GM12878 (cell line): ENCODE results near the gene PABPN1. TPM values are rescaled to one million over a fixed set of nuclear protein-coding genes. Genes with fewer than 3 reads are reported as not detected.

Experiments used
- ATAC-seq: fragments of 200-7000 bp; cut with Tn5 transposase; 3 replicates; pipeline ENCODE4 v1.9.1; 2020; ENCODE audit warnings: mild to moderate bottlenecking, moderate library complexity
- BruUV-seq: library from RNA; stranded (reverse); fragments of 400-500 nt; replicated peaks from 2 replicates; lab custom pipeline; 2021; lab: Mats Ljungman, UMichigan
- CTCF ChIA-PET: fragments of 300-600 bp; sonication (Branson Sonifier 250); formaldehyde crosslinking; extraction: SDS; loops from one replicate; lab custom pipeline; 2021; ENCODE audit warnings: inconsistent platforms; lab: Yijun Ruan, JAX
- POLR2A ChIA-PET: fragments of 350-600 bp; formaldehyde crosslinking; extraction: SDS; loops from one replicate; lab custom pipeline; 2021; ENCODE audit warnings: inconsistent platforms; lab: Charles Lee
- RAD21 ChIA-PET: fragments of 300-600 bp; sonication (Branson Sonifier 250); formaldehyde crosslinking; loops from one replicate; lab custom pipeline; 2023; ENCODE audit warnings: antibody characterized with exemption; ENCODE audit not compliant: unreplicated experiment; lab: Charles Lee
- SMC1A ChIA-PET: fragments of 300-600 bp; sonication (Branson Sonifier 250); formaldehyde crosslinking; loops from one replicate; lab custom pipeline; 2023; ENCODE audit not compliant: unreplicated experiment, uncharacterized antibody; lab: Charles Lee
- DNase-seq: peaks from one replicate; pipeline ENCODE4 v3.0.0-alpha.2; 2011; ENCODE audit warnings: low read depth, low spot score
- FAIRE-seq: peaks from 3 replicates; lab custom pipeline; 2011; peaks lifted over from hg19 to GRCh38; lab: Jason Lieb, UNC
- H2AFZ ChIP-seq: 2 replicates; pipeline ENCODE4 v1.6.0; 2011; ENCODE audit warnings: low read depth, low read length, control low read depth; ENCODE audit not compliant: control insufficient read depth
- H3K27ac ChIP-seq: 2 replicates; pipeline ENCODE4 v1.5.1; 2011; ENCODE audit warnings: control low read depth; ENCODE audit not compliant: control insufficient read depth, insufficient read depth
- H3K27me3 ChIP-seq, 2 experiments: replicated peaks in 1 of 2; 2 replicates each; pipeline versions ENCODE4 v1.6.0 to v1.6.1; 2011; ENCODE audit warnings: low read length in 1 of 2; ENCODE audit not compliant: control insufficient read depth in 2 of 2, insufficient read depth in 2 of 2
- H3K36me3 ChIP-seq, 2 experiments: 2 replicates each; pipeline ENCODE4 v1.5.1; 2011; ENCODE audit warnings: low read length in 1 of 2; ENCODE audit not compliant: control insufficient read depth in 2 of 2, insufficient read depth in 2 of 2
- H3K4me1 ChIP-seq: 2 replicates; pipeline ENCODE4 v1.6.1; 2011; ENCODE audit warnings: mild to moderate bottlenecking, low read length, moderate library complexity, mixed read lengths; ENCODE audit not compliant: control insufficient read depth, insufficient read depth
- H3K4me2 ChIP-seq: 2 replicates; pipeline ENCODE4 v1.6.0; 2011; ENCODE audit warnings: control low read depth; ENCODE audit not compliant: control insufficient read depth, insufficient read depth
- H3K4me3 ChIP-seq: fragments of 200-600 bp; sonication (generic); 2 replicates; pipeline ENCODE4 v1.5.1; 2016
- H3K79me2 ChIP-seq: 2 replicates; pipeline ENCODE4 v1.6.0; 2011; ENCODE audit warnings: low read length; ENCODE audit not compliant: control insufficient read depth, insufficient read depth
- H3K9ac ChIP-seq: 2 replicates; pipeline ENCODE4 v1.8.0; 2011; ENCODE audit warnings: low read length, control low read depth, mixed read lengths; ENCODE audit not compliant: control insufficient read depth, insufficient read depth
- H3K9me3 ChIP-seq: replicated peaks from 3 replicates; pipeline ENCODE4 v1.5.1; 2011; ENCODE audit warnings: mild to moderate bottlenecking, low read length; ENCODE audit not compliant: control insufficient read depth, insufficient read depth
- H4K20me1 ChIP-seq: 2 replicates; pipeline ENCODE4 v1.6.0; 2011; ENCODE audit not compliant: control insufficient read depth, insufficient read depth
- BRCA1 ChIP-seq: IDR thresholded peaks from 2 replicates; pipeline ENCODE4 v1.6.1; 2011; ENCODE audit warnings: low read depth, low read length, improper control_type of control experiment
- CBX3 ChIP-seq: fragments of 200-600 bp; sonication (generic); IDR thresholded peaks from 2 replicates; pipeline ENCODE4 v1.6.1; 2016; ENCODE audit warnings: low read depth, borderline replicate concordance
- CBX5 ChIP-seq: sonication (generic); IDR thresholded peaks from 2 replicates; pipeline ENCODE4 v1.6.1; 2016; ENCODE audit warnings: low read depth, moderate library complexity, mild to moderate bottlenecking, inconsistent platforms
- DPF2 ChIP-seq: fragments of 450-650 bp; IDR thresholded peaks from 2 replicates; pipeline ENCODE4 v1.6.1; 2017; ENCODE audit warnings: mild to moderate bottlenecking
- EGR1 ChIP-seq, 2 experiments: IDR thresholded peaks; 1 replicate in 1 of 2; 2 replicates in 1 of 2; pipeline ENCODE4 v1.6.1; 2011 to 2012; ENCODE audit warnings: low read depth in 2 of 2, low read length in 2 of 2, borderline replicate concordance in 1 of 2, mild to moderate bottlenecking in 1 of 2, moderate library complexity in 1 of 2
- HDGF ChIP-seq: fragments of 450-650 bp; IDR thresholded peaks from 2 replicates; pipeline ENCODE4 v1.6.1; 2016; ENCODE audit warnings: antibody characterized with exemption
- KAT2A ChIP-seq: conservative IDR thresholded peaks from 2 replicates; pipeline ENCODE4 v1.6.1; 2011; ENCODE audit warnings: low read depth, low read length; ENCODE audit not compliant: control insufficient read depth
- SMC3 ChIP-seq: IDR thresholded peaks from 2 replicates; pipeline ENCODE4 v1.6.1; 2011; ENCODE audit warnings: low read length, improper control_type of control experiment, borderline replicate concordance
- YBX1 ChIP-seq: fragments of 450-650 bp; IDR thresholded peaks from 2 replicates; pipeline ENCODE4 v1.6.1; 2016; ENCODE audit warnings: antibody characterized with exemption
- WGBS: methylation state at CpG from one replicate; pipeline ENCODE4 v1.1.6; 2016; ENCODE audit warnings: low lambda C conversion rate; ENCODE audit not compliant: insufficient replicate concordance, insufficient coverage; ENCODE audit errors: missing lambda C conversion rate; 5-methylcytosine and 5-hydroxymethylcytosine counted together
- in situ Hi-C: fragments of 300-500 bp; cut with MboI; formaldehyde crosslinking; loops from 9 replicates; pipeline ENCODE4 v1.14.3; 2018; ENCODE audit warnings: mixed read lengths
- intact Hi-C: fragments of 100-400 bp; cut with micrococcal nuclease; formaldehyde crosslinking; loops from one replicate; pipeline ENCODE4 v1.14.2; 2022; ENCODE audit not compliant: unreplicated experiment
- polyA plus RNA-seq, 11 experiments: library from polyadenylated mRNA; depleted of rRNA in 4 of 11; unstranded in 6 of 11; stranded (reverse) in 5 of 11; fragments of >200 nt; fragmentation: Nextera tagmentation in 4 of 11; fragmentation: Illumina TruSeq in 1 of 11; extraction: Ambion mirVana in 4 of 11; extraction: Trizol in 1 of 11; gene quantifications; 1 replicate in 1 of 11; 2 replicates in 10 of 11; pipeline versions ENCODE4 v1.2.1 to v1.2.3, GENCODE V29; 2011 to 2016; ENCODE audit warnings: inconsistent platforms in 2 of 11, missing spikeins in 2 of 11, low read depth in 1 of 11
- total RNA-seq, 4 experiments: library from RNA; depleted of rRNA in 3 of 4; stranded (reverse); fragments of >200 nt in 3 of 4; fragmentation: Illumina TruSeq in 1 of 4; extraction: Trizol in 1 of 4; gene quantifications; 2 replicates each; pipeline versions ENCODE4 v1.2.1 to v1.2.3, GENCODE V29; 2013 to 2021
- TF ChIP-seq, protein P1 (sequence below): fragments of 450-650 bp; IDR thresholded peaks from 2 replicates; pipeline ENCODE4 v1.6.1; 2017; ENCODE audit warnings: mild to moderate bottlenecking
- TF ChIP-seq, protein P2 (sequence below): fragments of 450-650 bp; IDR thresholded peaks from 2 replicates; pipeline ENCODE4 v1.6.1; 2017; ENCODE audit warnings: low read depth, mild to moderate bottlenecking, moderate library complexity
- TF ChIP-seq, protein P3 (sequence below): fragments of 450-650 bp; IDR thresholded peaks from 2 replicates; pipeline ENCODE4 v1.6.1; 2014; ENCODE audit warnings: mild to moderate bottlenecking

PABPN1 gene
- total and polyA plus RNA-seq, 10 of the 15 experiments (the other 5 are each of a cell fraction or from before 2014, with no cell fraction given) = 31.3 to 248 (median 103) TPM

DNA sequence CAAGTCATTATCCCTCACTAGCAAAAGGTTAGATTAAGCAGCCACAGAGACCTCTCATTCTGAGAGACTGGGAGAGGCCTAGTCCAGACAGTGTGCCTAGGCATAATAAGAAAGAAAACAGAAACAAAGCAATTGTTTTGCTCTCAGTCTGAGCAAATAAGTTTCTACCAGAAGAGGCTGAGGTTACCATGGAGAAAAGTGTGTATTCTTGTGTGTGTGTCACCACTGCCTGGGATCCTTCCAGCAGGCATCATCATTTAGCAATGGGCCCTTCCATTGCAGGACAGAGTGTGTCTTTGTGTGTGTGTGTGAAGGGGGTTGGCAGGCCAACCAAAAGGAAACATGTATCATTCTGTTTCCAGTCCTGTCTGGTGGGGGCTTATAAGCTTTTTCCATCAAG lies 40.1 kb downstream of the PABPN1 start:
- FAIRE-seq (no peak), ATAC-seq (no peak), DNase-seq (no peak)
- H3K9ac ChIP-seq = no peak overlapping the region
- in situ Hi-C loops (no loop called here), intact Hi-C loops (no loop called here)
- ChIA-PET SMC1A (interaction anchor here (1.1 kb wide), 2 partner anchors 34 to 53 kb away, joined by 3 read pairs; no protein-coding TSS in a partner anchor), CTCF (interaction anchor here (1.1 to 1.4 kb wide), 2 partner anchors 10 to 18 kb away, joined by 4 to 5 read pairs; no protein-coding TSS in a partner anchor), POLR2A (no interaction called here), RAD21 (interaction anchor here (0.5 kb wide), 1 partner anchor 199 kb away, joined by 5 read pairs; no protein-coding TSS in a partner anchor)
- no peak overlapping the region for H3K4me3 ChIP-seq
- no peak overlapping the region for H3K4me2 ChIP-seq
- H4K20me1 ChIP-seq = no peaks in the 10 kb centered on the region
- no peaks in the 10 kb centered on the region for H3K9me3 ChIP-seq
- BruUV-seq = no TSS peak
- H2AFZ ChIP-seq = no peak overlapping the region
- TF ChIP-seq, protein P1, sequence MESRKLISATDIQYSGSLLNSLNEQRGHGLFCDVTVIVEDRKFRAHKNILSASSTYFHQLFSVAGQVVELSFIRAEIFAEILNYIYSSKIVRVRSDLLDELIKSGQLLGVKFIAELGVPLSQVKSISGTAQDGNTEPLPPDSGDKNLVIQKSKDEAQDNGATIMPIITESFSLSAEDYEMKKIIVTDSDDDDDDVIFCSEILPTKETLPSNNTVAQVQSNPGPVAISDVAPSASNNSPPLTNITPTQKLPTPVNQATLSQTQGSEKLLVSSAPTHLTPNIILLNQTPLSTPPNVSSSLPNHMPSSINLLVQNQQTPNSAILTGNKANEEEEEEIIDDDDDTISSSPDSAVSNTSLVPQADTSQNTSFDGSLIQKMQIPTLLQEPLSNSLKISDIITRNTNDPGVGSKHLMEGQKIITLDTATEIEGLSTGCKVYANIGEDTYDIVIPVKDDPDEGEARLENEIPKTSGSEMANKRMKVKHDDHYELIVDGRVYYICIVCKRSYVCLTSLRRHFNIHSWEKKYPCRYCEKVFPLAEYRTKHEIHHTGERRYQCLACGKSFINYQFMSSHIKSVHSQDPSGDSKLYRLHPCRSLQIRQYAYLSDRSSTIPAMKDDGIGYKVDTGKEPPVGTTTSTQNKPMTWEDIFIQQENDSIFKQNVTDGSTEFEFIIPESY = no peak
- H3K79me2 ChIP-seq = no peaks in the 10 kb centered on the region
- peaks cover 0 to 7% of the 10 kb centered on the region in 2 experiments; a peak in 3 of 4 replicates for H3K27me3 ChIP-seq
- H3K27ac ChIP-seq = no peak overlapping the region
- H3K36me3 ChIP-seq = no peaks in the 10 kb centered on the region
- H3K4me1 ChIP-seq = no peaks in the 10 kb centered on the region

DNA sequence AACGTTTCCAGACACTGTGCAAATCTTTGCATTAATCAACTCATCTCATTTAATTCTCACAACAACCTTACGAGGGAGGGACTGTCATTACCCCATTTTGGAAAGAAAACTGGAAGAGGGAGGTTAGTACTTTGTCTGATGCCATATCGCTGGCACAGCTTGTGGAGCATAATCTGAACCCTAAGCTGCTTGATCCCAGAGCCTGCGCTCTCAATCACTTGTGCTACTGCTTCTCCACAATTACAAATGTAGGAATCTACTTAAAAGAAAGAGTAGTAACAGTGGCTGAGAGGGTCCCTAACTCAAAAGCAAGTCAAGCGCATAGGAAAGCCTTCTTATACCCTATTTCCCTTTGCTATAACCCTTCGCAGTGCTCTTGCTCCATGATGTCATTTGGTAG lies 40.5 kb downstream of the PABPN1 start:
- Histone ChIP-seq H3K79me2 (no peaks in the 10 kb centered on the region), H3K36me3 (no peaks in the 10 kb centered on the region), H3K4me1 (no peaks in the 10 kb centered on the region), H4K20me1 (no peaks in the 10 kb centered on the region), H2AFZ (no peak overlapping the region), H3K27me3 (peaks cover 0 to 7% of the 10 kb centered on the region in 2 experiments; a peak in 3 of 4 replicates), H3K9ac (no peak overlapping the region), H3K4me2 (no peak overlapping the region), H3K27ac (no peak overlapping the region), H3K4me3 (no peak overlapping the region), H3K9me3 (no peaks in the 10 kb centered on the region)
- intact Hi-C loops (no loop called here), in situ Hi-C loops (no loop called here)
- RAD21 ChIA-PET = no interaction called here
- POLR2A ChIA-PET = no interaction called here
- WGBS = 51% methylated on average over 6 of the region's 6 CpGs
- no peak for FAIRE-seq
- no peak for ATAC-seq
- CTCF ChIA-PET = interaction anchor here (1.1 kb wide), 2 partner anchors 9 to 70 kb away, joined by 3 to 4 read pairs; no protein-coding TSS in a partner anchor
- DNase-seq = no peak
- no TSS peak for BruUV-seq
- SMC1A ChIA-PET = interaction anchor here (1.1 kb wide), 1 partner anchor 53 kb away, joined by 3 read pairs; no protein-coding TSS in a partner anchor
- TF ChIP-seq EGR1 (IDR thresholded peaks at IDR 0.05; ENCODE audit: borderline replicate concordance in 1 of 2, low read depth in 2 of 2, low read length in 2 of 2) = no peak
- TF ChIP-seq BRCA1 = no peak
- TF ChIP-seq, protein P2, sequence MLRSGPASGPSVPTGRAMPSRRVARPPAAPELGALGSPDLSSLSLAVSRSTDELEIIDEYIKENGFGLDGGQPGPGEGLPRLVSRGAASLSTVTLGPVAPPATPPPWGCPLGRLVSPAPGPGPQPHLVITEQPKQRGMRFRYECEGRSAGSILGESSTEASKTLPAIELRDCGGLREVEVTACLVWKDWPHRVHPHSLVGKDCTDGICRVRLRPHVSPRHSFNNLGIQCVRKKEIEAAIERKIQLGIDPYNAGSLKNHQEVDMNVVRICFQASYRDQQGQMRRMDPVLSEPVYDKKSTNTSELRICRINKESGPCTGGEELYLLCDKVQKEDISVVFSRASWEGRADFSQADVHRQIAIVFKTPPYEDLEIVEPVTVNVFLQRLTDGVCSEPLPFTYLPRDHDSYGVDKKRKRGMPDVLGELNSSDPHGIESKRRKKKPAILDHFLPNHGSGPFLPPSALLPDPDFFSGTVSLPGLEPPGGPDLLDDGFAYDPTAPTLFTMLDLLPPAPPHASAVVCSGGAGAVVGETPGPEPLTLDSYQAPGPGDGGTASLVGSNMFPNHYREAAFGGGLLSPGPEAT = no peak
- no peak for TF ChIP-seq DPF2
- no peak for TF ChIP-seq YBX1
- TF ChIP-seq CBX3 = no peak
- TF ChIP-seq, protein P3, sequence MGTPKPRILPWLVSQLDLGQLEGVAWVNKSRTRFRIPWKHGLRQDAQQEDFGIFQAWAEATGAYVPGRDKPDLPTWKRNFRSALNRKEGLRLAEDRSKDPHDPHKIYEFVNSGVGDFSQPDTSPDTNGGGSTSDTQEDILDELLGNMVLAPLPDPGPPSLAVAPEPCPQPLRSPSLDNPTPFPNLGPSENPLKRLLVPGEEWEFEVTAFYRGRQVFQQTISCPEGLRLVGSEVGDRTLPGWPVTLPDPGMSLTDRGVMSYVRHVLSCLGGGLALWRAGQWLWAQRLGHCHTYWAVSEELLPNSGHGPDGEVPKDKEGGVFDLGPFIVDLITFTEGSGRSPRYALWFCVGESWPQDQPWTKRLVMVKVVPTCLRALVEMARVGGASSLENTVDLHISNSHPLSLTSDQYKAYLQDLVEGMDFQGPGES = no peak
- no peak for TF ChIP-seq HDGF
- TF ChIP-seq CBX5 = no peak
- no peak for TF ChIP-seq SMC3
- no peak for TF ChIP-seq KAT2A
